T-helper 1 cell treated with Interleukin-12 subunit alpha and Interleukin-12 subunit beta and Interleukin-4 antibody, amounts not matched to agents 30 ng/mL and 1 ng/mL, for 36 hours (primary cell): Measurements from ENCODE around the gene PDE9A. TPM values are rescaled to one million over a fixed set of nuclear protein-coding genes. Genes with fewer than 3 reads are reported as not detected.

Experiments used
- intact Hi-C: fragments of 100-400 bp; cut with micrococcal nuclease; formaldehyde crosslinking; loops from one replicate; pipeline ENCODE4 v1.15.1; 2024
- total RNA-seq: library from RNA; stranded (reverse); gene quantifications from 2 replicates; pipeline ENCODE4 v1.2.3, GENCODE V29; 2022

PDE9A gene
- total RNA-seq, 1 donor from 2014 or later, result 13.0 TPM

- intact Hi-C loops, result no loop called here
Measured at GRCh38 chr21:42640486-42640885, 12.9 kb upstream of the PDE9A start.

- intact Hi-C loops, result loop anchor here (2.0 kb wide), 1 partner anchor 19 kb away; no protein-coding TSS in a partner anchor
Measured at GRCh38 chr21:42641311-42642218, 11.9 kb upstream of the PDE9A start.

GRCh38 chr21:42642219-42642745 lies 11.1 kb upstream of the PDE9A start:
- intact Hi-C loops, result loop anchor here (2.0 kb wide), 1 partner anchor 19 kb away; no protein-coding TSS in a partner anchor

- intact Hi-C loops, result no loop called here
Measured at GRCh38 chr21:42644223-42645208, 8.9 kb upstream of the PDE9A start.

GRCh38 chr21:42645211-42646075 lies 8.0 kb upstream of the PDE9A start:
- intact Hi-C loops, result no loop called here

- intact Hi-C loops, result no loop called here
Measured at GRCh38 chr21:42646076-42646825, 7.2 kb upstream of the PDE9A start.

GRCh38 chr21:42646836-42647235 lies 6.6 kb upstream of the PDE9A start:
- intact Hi-C loops, result no loop called here

GRCh38 chr21:42648606-42649005 lies 4.8 kb upstream of the PDE9A start:
- intact Hi-C loops, result no loop called here

GRCh38 chr21:42649122-42650032 lies 4.0 kb upstream of the PDE9A start:
- intact Hi-C loops, result loop anchor here (5.0 kb wide), 1 partner anchor 57 kb away; no protein-coding TSS in a partner anchor

- intact Hi-C loops, result loop anchor here (5.0 kb wide), 1 partner anchor 58 kb away; no protein-coding TSS in a partner anchor
Measured at GRCh38 chr21:42650033-42650370, 3.4 kb upstream of the PDE9A start.

GRCh38 chr21:42650441-42651421 lies 2.7 kb upstream of the PDE9A start:
- intact Hi-C loops, result loop anchor here (5.0 kb wide), 1 partner anchor 58 kb away; no protein-coding TSS in a partner anchor

GRCh38 chr21:42651515-42652401 lies 1.7 kb upstream of the PDE9A start:
- intact Hi-C loops, result loop anchor here (5.0 kb wide), 1 partner anchor 59 kb away; no protein-coding TSS in a partner anchor

- intact Hi-C loops, result loop anchor here (5.0 kb wide), 1 partner anchor 60 kb away; no protein-coding TSS in a partner anchor
Measured at GRCh38 chr21:42652527-42653230, 742 bp upstream of the PDE9A start.

- intact Hi-C loops, result loop anchor here (2.0 to 5.0 kb wide), 3 partner anchors 40 to 178 kb away; no protein-coding TSS in a partner anchor
Measured at GRCh38 chr21:42654179-42654912, 925 bp downstream of the PDE9A start.
